NCI-H774 (cell line): ENCODE measurements around the gene CLDN5.

Experiments used
- DNase-seq: peaks from one replicate; lab custom pipeline; 2025; lab: John Stamatoyannopoulos, UW

Gene CLDN5

DNA sequence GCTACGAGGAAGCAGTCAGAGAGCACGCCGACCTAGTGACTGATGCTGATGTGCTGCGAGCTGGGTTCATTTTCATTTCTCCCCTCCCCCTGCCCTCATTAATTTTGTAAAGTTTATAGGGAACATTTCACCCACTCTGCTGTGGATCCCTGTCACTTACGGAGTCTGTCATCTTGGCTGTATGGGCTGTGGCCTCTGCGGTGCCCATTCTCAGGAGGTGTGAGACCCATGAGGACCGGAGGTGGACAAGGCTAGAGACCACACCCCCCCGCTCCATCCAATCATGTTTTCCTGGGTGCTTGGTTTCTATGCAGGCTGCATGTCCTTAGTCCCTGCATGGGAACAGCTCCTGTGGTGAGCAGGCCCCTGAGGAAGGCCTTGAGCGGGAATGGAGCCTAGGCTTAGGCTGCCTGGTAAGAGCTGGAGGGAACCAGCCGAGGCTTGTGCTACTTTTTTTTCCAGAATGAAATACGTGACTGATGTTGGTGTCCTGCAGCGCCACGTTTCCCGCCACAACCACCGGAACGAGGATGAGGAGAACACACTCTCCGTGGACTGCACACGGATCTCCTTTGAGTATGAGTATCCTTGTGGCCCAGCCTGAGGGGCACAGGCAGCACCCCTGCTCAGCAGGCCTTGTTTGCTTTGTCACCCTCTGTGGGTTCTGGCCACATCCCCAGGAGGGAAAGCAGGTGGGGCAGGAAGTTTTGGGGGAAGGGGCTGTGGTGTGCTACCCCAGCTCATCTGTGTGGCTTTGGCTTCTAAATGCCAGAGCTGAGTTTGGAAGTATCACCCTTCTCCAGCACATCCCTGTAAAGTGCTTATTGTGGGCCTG, 19.1 kb downstream of the CLDN5 start:
- no peak for DNase-seq

DNA sequence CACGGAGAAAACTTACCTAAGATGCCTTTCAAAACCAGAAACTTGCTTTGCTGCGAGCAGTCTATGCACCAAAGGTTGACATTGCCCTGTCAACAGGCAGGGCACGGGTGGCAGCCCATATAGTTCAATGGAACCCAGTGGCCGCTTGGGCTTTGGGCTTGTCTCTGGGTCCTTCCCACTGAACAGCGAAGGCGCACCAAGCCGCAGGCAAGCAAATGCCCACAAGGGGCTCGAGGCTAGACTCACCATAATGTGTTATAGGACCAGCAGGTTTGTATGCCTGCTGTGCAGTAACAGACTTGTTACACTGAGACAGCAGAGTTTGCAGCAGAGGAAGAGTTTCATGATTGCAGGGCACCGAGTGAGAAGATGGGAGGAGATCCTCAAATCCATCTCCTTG, 20.3 kb downstream of the CLDN5 start:
- no peak for DNase-seq

DNA sequence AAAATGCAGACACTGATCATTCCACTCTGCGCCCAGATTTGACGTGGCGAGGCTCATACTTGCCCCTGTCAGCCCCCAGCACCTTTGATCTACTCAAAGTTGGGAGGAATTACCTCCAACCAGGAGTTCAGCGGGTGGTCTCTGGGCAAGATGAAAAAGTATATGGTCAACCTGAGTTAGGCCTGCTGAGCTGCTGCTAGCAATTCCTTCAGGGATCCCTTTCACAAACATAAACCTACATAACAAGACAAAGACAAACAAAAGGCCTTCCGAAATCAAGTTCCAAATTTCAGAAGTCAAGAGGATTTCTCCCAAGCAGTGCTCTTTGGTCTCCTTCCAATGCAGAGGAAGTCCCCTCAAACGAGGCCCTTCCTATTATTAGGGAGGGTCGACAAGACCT, 20.8 kb downstream of the CLDN5 start:
- no peak for DNase-seq

DNA sequence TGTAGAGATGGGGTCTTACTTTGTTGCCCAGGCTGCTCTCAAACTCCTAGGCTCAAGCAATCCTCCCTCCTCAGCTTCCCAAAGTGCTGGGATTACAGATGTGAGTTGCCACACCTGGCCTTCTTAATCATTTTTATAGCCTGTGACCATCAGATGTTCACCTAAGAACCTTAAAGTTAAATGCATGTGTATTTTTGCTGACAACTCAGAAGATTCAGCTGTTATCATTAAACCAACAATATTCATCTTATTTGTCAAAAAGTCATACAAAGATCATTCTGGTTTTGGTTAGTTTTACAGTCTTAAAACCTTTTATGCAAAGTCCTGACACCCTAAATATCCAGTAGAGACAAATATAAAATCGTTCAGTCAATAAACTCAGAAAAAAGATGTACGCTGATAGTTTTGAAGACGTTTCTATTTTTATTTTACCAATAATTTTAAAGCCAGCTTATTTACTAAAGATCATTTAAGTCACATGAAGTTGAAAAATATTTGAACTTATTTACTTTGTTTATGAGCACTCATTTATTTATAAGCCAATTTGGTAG, 22.2 kb downstream of the CLDN5 start:
- DNase-seq, result no peak

DNA sequence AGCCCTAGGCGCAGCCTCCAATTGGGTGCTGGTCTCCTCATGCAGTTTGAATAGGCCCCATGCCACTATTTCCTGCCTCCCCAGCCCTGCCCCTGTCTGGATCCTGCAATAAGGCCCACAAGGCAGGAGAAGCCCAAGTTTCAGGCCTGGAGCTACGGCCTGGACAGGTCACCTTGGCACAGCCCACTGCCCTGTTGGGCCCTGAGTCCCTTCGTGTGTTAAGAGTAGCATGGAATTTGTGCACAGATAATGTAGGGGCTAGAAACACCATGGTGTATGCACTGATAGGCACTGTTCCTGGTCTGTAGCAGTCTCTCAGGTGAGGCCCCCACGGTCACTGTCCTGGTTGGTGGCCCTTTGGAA, 24.3 kb downstream of the CLDN5 start:
- no peak for DNase-seq

DNA sequence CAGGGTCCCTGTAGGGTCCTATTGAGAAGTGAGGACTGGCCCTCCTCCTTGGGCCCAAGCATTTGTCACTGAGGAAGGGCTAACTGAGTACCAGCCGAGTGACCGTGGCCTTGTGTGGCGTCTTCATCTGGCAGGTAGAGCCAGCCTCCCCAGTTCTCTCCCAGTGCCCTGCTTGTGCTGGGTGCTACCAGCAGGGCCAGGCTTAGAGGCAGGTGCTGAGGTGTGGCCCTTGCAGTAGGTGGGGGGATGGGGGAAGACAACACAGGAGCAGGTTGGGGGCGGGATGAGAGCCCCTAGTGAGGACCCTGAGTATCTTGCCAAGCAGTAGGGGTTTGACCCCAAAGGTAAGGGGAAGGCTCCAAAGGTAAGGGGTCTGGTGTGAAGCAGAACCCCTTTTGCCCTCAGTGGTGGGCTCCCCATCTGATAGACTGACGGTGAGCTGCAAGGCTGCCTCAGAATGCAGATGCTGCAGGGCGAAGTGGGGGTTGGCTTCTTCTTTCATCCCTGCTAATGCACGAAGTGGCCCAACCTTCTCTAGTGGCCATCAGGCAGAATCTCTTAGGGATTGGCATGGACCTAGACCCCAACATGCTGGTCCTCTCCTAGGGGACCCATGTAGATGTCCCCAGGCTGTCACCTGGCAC, 24.9 kb downstream of the CLDN5 start:
- no peak for DNase-seq

DNA sequence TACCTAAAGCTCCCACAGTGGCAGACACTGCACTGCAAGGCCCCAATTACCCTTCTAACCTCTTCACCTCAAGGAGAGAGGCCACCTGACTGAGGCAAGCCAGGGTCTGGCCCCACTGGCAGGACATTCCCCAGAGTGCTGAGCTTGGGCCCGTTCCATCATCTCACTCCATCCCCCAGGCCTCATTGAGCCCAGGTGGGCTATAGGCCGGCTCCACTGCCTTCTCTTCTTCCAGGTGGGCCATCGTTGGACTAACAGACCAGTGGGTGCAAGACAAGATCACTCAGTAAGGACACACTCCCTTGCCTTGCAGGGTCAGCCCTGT, 25.4 kb downstream of the CLDN5 start:
- no peak for DNase-seq

DNA sequence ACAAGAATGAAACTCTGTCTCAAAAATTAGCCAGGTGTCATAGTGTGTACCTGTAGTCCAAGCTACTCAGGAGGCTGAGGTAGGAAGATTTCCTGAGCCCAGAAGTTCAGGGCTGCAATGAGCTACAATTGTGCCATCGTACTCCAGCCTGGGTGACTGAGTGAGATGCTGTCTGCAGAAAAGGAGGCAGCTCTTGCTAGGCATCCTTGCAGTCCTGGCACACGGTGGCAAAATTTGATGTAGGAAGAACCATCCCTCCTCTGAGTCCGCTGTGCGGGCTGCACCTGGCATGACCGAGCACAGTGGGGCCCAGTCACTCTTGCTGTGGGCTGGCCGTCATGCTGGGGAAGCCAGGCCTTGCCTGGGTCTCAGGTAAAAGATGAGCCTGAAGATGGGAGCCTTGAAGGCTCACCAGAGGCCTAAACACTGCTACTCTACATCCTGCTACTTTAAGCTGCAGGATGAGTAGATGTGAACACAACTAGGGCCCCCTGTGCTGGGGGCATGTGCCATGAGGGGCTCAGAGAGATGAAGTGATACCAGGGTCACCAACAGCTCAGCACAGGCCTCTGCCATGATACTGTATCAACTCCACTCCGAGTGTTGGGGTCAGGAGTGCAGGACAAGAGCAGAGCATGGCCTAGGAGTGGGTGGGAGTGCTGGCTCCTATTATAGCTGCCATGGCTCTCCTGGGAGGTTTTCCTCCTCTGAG, 25.9 kb downstream of the CLDN5 start:
- no peak for DNase-seq

DNA sequence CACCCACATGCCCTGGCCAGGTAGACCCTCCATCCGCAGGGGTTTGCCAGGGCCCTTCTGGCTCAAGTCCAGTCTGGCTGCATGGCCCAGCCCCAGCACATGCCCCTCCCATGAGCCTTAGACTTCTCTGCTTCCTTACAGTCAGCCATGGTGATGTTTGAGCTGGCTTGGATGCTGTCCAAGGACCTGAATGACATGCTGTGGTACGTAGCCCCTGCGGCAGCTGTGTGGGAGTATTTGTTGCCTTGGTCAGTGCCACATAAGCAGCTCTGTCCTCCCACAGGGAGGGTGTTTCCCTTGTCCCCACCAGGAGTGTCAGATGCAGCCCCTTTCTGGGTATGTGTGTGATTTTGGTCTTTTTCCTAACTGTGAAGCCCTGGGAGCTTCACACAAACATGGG, 27.0 kb downstream of the CLDN5 start:
- DNase-seq, result no peak

DNA sequence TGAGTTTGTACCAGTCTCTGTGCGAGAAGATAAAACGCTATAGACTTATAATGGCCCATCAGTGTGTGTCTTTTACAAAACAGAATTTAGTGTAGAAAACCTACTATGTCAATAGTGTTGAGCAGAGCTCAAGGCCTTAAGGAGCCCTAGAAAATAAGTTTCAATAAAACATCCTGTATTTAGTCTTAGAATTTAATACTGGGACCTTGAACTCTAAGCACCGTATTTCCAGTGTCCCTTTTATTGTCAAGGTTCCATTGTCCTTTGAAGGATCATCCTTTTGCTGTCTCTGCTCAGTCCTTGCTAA, 27.9 kb downstream of the CLDN5 start:
- DNase-seq, result no peak

DNA sequence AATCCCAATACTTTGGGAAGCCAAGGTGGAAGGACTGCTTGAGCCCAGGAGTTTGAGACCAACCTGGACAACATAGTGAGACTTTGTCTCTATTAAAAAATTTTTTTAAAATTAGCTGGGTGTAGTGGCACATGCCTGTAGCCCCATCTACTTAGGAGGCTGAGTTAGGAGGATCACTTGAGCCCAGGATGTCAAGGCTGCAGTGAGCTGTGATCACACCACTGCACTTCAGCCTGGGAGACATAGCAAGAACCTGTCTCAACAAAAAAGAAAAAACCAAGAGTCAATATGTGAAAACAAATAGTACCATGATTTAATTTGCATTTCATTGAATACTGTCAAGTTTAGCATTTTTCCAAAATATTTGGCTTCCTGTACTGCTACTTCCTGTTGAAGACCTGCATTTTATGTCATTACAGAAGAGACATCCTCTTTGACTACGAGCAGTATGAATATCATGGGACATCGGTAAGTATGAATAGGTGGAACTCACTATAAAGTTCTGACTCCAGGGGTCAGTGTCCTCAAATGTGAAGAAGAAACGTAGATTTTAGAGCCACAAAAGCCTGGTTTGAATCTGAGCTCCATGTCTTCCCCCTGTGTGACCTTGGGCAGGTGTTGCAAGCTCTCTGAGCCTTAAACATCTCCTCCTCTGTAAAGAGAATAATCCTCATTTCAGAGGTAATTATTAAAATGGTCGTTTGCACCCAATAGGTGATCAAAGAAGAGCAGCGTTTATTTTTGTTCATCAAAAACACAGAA, 28.5 kb downstream of the CLDN5 start:
- DNase-seq, result no peak

DNA sequence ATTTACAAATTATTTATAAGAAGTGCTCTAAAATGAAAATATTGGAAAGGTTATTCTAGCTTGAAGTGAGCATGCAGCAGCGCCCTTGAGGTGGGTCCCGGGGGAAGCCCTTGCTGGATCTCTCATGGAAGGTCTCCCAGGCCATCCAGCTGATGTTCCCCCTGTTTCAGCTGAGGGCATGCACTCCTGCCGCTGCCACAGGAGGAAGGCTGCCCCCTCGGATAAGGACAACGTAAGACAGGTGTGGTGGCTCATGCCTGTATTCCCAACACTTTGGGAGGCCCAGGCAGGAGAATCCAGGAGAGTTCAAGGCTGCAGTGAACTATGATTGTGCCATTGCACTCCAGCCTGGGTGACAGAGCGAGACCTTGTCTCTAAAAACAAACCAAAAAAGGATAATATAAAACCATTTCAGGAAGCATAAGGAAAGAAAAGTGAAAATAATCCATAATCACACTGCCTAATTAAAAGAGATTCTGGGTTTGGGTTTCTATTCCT, 29.5 kb downstream of the CLDN5 start:
- no peak for DNase-seq

DNA sequence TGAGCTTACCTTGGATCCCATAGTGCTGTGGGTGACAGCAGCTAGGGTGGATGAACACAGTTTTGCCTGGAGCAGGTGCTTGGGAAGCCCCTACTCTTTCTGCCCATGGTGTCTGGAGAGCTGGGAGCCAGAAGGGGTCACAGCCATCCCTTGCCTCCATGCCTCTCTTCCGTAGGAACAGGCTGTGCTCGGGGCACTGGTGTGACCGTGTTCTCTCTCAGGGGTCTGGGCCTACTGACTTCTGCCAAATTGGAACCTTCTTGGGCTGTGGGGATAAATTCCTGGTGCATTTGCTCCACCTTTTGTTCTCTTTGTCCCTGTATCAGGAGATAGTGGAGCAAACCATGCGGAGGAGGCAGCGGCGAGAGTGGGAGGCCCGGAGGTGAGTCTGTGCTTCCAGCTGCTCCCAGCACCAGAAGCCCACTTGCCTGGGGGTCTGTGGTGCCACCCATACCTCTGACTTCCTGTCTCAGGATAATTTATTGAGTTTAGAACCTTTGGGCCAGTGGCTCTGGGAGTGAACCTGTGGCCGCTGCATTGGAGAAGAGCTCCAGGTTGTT, 30.1 kb downstream of the CLDN5 start:
- DNase-seq, result no peak

DNA sequence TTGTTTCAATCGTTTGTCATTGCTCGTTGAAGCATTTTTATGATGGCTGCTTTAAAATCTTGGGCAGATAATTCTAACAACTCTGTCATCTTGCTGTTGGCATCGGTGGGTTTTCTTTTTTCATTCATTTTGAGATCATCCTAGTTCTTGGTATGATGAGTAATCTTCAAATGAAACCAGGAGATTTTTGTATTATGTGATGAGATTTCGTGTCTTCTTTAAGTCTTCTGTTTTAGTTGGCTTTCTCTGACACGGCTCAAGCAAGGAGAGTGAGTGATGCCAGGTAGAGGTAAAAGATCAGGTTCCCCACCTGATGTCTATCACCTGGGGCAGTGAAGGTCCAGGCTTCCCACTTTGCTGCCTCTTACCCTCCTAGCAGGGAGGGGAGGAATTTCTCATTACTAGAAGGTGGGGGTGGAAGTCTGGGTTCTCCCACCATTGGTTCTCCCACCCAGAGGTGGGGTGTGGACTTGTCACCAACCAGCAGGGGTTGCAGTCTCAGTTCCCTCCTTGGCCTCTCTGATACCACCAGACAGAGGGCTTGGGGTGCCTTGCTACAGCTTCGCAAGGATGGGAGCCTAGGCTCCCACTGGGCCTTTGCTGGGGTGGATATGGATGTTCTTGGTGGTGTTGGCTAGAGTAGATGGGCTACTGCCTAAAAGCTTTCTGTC, 31.6 kb downstream of the CLDN5 start:
- DNase-seq, result no peak

DNA sequence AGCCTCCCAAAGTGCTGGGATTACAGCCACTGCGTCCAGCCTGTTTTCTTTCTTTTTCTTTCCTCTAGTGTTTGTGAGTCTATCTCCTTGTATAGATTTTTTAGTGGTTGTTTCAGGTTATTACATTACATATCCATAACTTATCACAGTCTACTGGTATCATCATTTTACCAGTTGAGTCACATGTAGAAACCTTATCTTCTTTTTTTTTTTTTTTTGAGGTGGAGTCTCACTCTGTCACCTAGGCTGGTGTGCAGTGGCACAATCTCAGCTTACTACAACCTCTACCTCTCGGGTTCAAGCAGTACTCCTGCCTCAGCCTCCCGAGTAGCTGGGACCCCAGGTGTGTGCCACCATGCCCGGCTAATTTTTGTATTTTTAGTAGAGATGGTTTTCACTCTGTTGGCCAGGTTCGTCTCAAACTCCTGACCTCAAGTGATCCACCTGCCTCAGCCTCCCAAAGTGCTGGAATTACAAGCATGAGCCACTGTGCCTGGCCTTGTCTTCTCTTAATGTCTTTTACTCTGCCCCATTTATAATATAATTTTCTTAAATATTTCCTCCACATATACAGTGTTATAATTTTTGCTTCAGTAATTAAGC, 33.5 kb downstream of the CLDN5 start:
- no peak for DNase-seq

DNA sequence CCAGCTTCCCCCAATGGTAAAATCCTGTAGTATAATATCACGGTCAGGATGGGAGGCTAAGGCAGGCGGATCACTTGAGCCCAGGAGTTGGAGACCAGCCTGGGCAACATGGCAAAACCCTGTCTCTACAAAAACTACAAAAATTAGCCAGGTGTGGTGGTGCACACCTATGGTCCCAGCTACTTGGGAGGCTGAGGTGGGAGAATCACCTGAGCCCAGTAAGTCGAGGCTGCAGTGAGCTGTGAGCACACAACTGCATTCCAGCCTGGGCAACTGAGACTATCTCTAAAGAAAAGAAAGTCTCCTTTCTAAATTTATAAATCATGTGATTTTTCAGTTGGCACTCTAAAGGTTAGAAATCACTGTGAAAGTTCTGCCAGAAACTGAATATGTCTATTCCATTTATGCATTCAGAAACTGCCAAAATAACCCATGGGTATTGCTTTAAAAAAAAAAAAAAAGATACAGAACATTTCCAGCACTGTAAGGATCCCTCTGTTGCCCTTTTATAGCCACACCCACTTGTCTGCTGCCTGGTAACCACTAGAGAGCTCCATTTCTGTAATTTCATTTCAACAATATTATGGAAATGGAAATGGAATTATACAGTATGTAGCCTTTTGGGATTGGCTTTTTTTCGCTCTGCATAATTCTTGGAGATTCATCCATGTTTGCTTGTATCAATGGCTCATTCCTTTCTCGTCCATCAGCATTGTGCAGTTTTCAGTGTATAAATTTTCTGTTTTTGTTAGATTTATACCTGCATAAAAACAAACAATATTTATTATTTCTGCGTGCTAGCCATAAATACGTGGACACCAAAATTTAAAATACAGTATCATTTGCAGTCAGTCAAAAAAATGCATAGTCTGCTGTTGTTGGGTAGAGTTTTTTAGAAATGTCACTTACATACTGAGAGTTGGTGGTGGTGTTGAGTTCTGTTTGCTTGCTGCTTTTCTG, 35.0 kb downstream of the CLDN5 start:
- no peak for DNase-seq

DNA sequence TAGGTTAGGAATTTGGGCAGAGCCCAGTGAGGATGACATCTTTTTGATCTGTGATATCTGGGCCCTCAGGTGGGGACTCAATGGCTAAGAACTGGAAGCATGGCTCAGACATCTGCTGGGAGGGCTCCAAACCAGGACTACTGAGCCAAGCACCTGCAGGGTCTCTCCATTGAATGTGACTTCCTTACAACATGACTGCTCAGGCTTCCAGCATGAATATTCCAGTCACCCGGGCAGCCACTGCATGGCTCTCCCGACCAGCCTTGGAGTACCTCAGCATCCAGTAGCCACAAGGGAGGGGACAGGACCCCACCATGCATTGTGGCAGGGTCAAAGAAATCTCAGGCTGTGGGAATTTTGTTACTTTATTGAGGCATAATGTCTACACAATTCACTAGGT, 35.9 kb downstream of the CLDN5 start:
- no peak for DNase-seq

DNA sequence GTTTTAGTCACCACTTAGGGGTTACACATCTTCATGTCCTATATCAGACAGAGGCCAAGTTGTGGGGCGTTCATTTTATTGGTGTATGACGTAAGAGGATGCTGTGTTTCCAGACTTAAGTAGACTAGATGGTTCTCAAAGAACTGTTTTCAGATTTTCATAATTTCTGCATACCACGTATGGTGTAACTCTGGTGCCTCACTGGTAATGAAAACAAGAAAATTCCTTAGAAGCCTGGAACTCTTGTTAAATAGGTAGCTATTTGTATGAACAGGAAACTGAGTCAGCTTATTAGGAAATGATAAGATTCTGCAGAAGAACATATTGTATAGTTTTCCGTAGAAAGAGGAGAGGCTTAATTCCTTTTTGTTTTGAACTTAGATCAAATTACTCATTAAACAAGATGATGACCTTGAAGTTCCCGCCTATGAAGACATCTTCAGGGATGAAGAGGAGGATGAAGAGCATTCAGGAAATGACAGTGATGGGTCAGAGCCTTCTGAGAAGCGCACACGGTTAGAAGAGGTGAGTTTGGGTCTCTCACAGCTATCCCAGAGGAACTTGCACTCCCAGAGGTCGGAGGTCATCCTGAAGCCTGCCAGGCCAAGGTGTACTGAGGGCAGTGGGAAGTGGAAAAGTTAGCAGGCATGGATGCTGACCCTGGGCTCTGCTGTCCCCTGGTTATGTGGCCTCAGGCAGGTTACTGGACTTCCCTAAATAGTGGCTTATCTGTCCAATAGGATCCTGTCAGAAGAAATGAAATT, 40.5 kb downstream of the CLDN5 start:
- no peak for DNase-seq

DNA sequence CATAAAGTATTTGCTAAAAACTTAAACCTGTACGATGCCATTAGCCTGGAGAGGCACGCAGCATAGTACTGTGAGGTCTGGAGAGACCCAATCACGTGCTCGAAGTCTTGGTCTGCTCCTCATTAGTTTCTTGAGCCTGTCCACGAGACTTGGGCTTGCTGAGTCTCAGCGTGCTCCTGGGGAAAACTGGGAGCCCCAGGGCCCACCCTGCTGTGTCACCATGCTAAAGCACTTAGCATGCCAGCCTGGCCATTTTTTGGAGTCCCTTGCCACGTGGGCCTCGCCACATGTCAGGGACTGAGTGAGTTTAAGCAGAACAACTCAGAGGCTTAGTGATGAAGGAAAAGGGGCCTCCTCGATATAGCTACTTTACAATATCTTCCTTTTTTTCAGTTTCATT, 41.9 kb downstream of the CLDN5 start:
- no peak for DNase-seq
